Erythroblast (primary cell): ENCODE measurements around the gene ANXA4.

Experiments
- GATA1 ChIP-seq: IDR thresholded peaks from 2 replicates; pipeline ENCODE4 v1.6.1; 2011; ENCODE audit warnings: low read depth, mild to moderate bottlenecking, control low read depth, low read length, moderate library complexity
- POLR2A ChIP-seq: IDR thresholded peaks from 2 replicates; pipeline ENCODE4 v1.6.1; 2011; ENCODE audit warnings: mild to moderate bottlenecking, low read length

DNA sequence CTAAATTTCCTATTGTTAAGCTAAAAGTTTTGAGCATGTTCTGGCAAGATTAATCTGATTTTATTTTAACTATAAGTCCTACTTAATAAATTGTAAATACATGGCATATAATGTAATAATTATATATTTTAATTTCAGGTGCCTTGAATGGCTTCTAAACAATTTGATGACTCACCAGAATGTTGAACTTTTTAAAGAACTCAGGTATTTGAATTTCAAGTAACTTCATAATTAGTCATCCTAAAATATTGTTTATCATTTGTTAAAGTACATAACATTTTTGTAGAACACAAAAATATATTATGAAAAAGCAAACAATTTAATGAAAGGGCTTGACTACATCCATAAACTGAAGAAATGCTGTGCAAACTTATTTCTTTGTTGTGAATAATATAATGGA lies 102.1 kb downstream of the ANXA4 start:
- no peak for TF ChIP-seq POLR2A
- TF ChIP-seq GATA1: no peak
